ENCODE measurements around the gene TIMM21.

TIMM21 gene

GRCh38 chr18:74196220-74197119, 48.1 kb downstream of the TIMM21 start:
- DNase-seq: peak; percentile 63 to 77

DNA sequence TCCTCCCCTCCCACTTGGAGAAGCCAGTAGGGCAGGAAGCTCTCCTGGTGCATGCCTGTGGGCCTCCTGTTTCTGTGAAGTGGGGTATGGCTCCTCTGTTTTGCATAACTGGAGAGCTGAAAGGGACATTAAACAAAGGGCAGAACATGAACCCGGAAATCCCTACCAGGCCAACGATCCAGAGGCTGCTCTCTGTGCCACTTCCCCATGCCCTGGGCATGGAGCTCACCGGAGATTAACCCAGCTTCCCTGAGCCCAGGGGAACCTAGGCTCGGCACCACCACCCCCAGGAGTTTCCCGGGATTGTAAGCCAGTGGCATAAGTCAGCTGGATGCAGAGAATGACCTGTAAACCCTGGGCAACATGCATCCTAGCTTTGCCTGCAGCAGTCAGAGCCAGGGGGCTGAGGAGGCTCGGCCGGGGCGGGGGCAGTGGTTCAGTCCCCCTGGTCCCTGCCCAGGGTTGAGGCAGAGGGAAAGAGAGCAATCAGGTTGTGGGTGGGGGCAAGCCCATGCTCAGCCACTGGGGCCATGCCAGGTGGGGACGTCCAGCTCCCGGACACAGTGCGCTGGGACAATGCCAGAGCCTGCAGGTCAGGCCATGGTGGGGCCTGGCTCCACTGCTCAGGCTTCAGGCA, 49.5 kb downstream of the TIMM21 start:
- DNase-seq: no peak

- no peak for DNase-seq
Measured at GRCh38 chr18:74198453-74198852, 50.1 kb downstream of the TIMM21 start.

DNA sequence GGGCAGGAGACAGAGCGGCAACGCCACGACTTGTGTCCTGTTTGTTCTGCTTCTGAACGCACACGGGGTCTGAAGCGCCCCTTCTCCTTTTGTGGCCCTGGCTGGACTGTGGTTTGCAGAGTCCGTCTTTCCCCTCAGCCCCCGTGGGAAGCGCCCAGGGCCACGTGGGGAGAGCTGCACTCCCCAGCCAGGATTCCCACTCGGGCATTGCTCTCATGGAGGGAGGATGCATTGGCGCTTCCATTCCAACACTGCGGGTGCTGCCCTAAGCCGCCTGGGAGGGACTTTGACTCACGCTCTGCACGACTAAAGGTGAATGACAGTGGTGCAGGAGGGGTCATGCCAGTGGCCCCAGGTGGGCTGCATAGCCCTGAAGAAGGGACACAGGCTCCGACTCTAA, 52.5 kb downstream of the TIMM21 start:
- no peak for DNase-seq

DNA sequence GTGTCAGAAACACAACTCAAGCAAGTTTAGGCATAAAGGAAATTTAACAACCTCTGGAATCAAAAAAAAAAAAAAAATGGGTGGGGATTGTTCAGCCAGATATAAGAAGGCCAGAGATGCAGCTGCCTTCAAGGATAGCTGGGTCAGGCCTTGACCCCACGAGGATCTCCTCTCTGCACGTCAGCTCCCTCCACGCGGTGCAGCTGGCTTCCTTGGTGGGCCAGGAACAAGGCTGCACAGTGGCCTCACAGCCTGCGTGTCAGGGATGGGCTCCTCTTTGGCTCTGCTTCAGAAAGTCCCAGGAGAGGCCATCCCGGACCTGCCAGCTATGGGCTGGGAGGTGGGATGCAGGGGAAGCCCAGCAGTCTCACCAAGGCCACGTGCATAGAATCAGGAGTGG, 55.5 kb downstream of the TIMM21 start:
- no peak for DNase-seq

DNA sequence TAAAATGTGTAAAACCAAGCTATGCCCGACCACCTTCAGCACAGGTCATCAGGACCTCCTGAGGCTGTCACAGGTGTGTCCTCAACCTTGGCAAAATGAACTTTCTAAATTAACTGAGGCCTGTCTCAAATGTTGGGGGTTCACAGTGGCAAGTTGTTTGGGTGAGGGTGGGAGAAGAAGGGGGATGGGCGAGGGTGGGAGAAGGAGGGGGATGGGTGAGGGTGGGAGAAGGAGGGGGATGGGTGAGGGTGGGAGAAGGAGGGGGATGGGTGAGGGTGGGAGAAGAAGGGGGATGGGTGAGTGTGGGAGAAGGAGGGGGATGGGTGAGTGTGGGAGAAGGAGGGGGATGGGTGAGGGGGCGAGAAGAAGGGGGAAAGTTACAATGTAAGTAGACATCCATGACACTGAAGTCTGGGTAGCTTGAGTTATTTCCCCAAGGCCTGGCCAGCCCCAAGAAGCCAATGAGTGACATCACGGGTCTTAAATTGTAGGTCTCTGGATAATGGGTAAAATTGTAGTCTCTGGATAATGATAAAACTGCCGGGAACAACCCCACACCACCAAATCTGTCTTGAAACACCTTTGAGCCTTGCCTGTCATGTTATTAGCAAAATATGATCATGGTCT, 56.3 kb downstream of the TIMM21 start:
- no peak for DNase-seq
